Measurements from ENCODE around the gene LRRC7.

GRCh38 chr1:70085521-70085920 is 517.8 kb downstream of the LRRC7 start:
- TF ChIP-seq, protein P1, sequence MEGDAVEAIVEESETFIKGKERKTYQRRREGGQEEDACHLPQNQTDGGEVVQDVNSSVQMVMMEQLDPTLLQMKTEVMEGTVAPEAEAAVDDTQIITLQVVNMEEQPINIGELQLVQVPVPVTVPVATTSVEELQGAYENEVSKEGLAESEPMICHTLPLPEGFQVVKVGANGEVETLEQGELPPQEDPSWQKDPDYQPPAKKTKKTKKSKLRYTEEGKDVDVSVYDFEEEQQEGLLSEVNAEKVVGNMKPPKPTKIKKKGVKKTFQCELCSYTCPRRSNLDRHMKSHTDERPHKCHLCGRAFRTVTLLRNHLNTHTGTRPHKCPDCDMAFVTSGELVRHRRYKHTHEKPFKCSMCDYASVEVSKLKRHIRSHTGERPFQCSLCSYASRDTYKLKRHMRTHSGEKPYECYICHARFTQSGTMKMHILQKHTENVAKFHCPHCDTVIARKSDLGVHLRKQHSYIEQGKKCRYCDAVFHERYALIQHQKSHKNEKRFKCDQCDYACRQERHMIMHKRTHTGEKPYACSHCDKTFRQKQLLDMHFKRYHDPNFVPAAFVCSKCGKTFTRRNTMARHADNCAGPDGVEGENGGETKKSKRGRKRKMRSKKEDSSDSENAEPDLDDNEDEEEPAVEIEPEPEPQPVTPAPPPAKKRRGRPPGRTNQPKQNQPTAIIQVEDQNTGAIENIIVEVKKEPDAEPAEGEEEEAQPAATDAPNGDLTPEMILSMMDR (conservative IDR thresholded peaks at IDR 0.05): no peak
- TF ChIP-seq ZFX (IDR thresholded peaks at IDR 0.05): no peak

Data from C4-2B (cell line).